ENCODE measurements around the gene SUDS3. TPM values are rescaled to one million over a fixed set of nuclear protein-coding genes. Genes with fewer than 3 reads are reported as not detected.

SUDS3 gene
- total and polyA plus RNA-seq, 2 experiments from 2014 or later = 53.0 to 77.1 TPM

GRCh38 chr12:118375348-118375747 lies 1.0 kb upstream of the SUDS3 start:
- H3F3A ChIP-seq (replicated peaks; ENCODE audit: low read depth) = 0 out of 2 replicates have a peak, but pooled peaks cover 3% of the 10 kb centered on the region
- H3K27ac Mint-ChIP-seq = no peak overlapping the region
- H3K4me1 Mint-ChIP-seq = peaks cover 30% of the 10 kb centered on the region
- peaks cover 22% of the 10 kb centered on the region for H3K4me1 ChIP-seq (ENCODE audit: insufficient read depth)
- H3K27me3 Mint-ChIP-seq (ENCODE audit: insufficient read depth, low read depth, poor library complexity) = peaks cover 16% of the 10 kb centered on the region
- H3K4me3 Mint-ChIP-seq = peak overlapping the region; percentile 80
- H3K9me3 Mint-ChIP-seq = no peaks in the 10 kb centered on the region; the same call in 2 of the 3 replicates
- no peak overlapping the region for H2AFZ ChIP-seq
- H3K4me3 ChIP-seq = peak overlapping the region; percentile 79
- H3K4me2 ChIP-seq = peak overlapping the region; percentile 97
- no peak overlapping the region for H3K27ac ChIP-seq (ENCODE audit: low read depth)
- TF ChIP-seq ETS1 (IDR thresholded peaks at IDR 0.05) (no peak), NANOG (IDR thresholded peaks at IDR 0.05; ENCODE audit: borderline replicate concordance) (no peak), JUNB (IDR thresholded peaks at IDR 0.05; ENCODE audit: unreplicated experiment) (no peak), STAT1 (IDR thresholded peaks at IDR 0.05; ENCODE audit: unreplicated experiment) (no peak), ZNF462 (CRISPR knock-in tag; IDR thresholded peaks at IDR 0.05) (no peak), CTCF (conservative IDR thresholded peaks at IDR 0.05; ENCODE audit: low read depth in 2 of 2) (no peak), ZNF331 (CRISPR knock-in tag; IDR thresholded peaks at IDR 0.05; ENCODE audit: low read depth) (no peak), CREB1 (CRISPR knock-in tag; IDR thresholded peaks at IDR 0.05; ENCODE audit: low read depth) (no peak), REST (IDR thresholded peaks at IDR 0.05; ENCODE audit: unreplicated experiment) (no peak), POLR2AphosphoS5 (IDR thresholded peaks at IDR 0.05; ENCODE audit: low read depth) (no peak), EZH2phosphoT487 (IDR thresholded peaks at IDR 0.05; ENCODE audit: unreplicated experiment) (no peak)
- peaks cover 17% of the 10 kb centered on the region for H3K27me3 ChIP-seq (ENCODE audit: insufficient read depth)
- H3K36me3 Mint-ChIP-seq (ENCODE audit: low read depth) = peaks cover 9% of the 10 kb centered on the region
- DNase-seq (ENCODE audit: low spot score) (no peak), ATAC-seq (no peak)
- peaks cover 19% of the 10 kb centered on the region for H4K20me1 ChIP-seq (replicated peaks; ENCODE audit: insufficient read depth)
- H3K36me3 ChIP-seq (ENCODE audit: insufficient read depth) = peaks cover 9% of the 10 kb centered on the region; the same call in 1 of the 2 replicates
- H3K79me2 ChIP-seq (replicated peaks; ENCODE audit: insufficient read depth) = peaks cover 36% of the 10 kb centered on the region
- H3K9me2 ChIP-seq (ENCODE audit: insufficient read depth) = no peaks in the 10 kb centered on the region

All from GM23338 (cell line).